Measurements from ENCODE around the gene KRT7. TPM values are rescaled to one million over a fixed set of nuclear protein-coding genes. Genes with fewer than 3 reads are reported as not detected.

Gene KRT7
- total and polyA plus RNA-seq, 9 of the 15 experiments (the other 6 are each of a cell fraction or from before 2014, with no cell fraction given): 1.4 TPM; not detected in 8

DNA sequence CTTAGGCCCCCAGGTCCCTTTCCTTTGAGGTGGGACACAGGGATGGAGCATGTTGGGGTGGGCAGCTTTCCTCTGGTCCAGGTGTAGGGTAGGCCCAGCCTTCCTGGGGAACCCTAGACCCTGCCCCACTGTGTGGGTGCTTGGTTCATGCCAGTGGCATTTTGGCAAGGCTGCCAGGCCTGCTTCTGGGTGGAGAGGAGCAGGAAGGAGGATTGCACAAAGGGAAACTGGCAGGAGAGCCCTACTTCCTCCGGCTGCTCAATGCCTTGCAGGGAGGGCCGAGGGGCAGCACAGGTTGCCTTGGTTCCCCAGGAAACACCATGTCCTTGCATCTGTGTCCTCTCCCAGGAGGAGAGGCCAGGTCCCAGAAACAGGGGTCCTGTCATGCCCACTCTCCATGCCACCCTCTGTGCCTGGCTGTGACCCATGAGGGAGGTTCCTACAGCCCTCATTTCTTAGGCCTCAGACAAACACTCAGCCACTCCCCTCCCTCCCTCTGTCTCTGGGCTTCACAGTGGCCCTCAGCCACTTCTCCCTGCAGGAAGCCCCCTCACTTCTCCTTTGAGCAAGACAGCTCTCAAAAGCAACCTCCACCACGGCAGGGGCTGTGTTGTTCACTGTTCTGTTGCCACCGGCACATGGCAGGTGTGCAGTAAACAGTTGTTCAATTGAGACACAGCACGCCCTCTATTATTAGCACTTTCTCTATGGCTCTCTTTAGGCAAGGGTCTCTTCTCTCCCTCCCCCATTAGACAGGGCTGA is 34.4 kb upstream of the KRT7 start:
- no peak for DNase-seq (ENCODE audit: extremely low read depth in 1 of 4, low spot score in 3 of 4)
- H3K27ac ChIP-seq (ENCODE audit: extremely low read depth, low read depth, low read length): no peak overlapping the region
- ATAC-seq: no peak
- H3K4me1 ChIP-seq (replicated peaks in 1 of 2; ENCODE audit: control insufficient read depth in 2 of 2, insufficient read depth in 2 of 2, low read length in 2 of 2): peaks cover 0 to 3% of the 10 kb centered on the region in 2 experiments; a peak in 4 of 5 replicates
- H4K20me1 ChIP-seq (replicated peaks; ENCODE audit: control insufficient read depth, insufficient read depth, low read length): peaks cover 4% of the 10 kb centered on the region; the same call in 1 of the 2 replicates
- BruUV-seq (replicated peaks): no TSS peak
- peaks cover 28 to 81% of the 10 kb centered on the region in 2 experiments; a peak in 4 of 5 replicates for H3K27me3 ChIP-seq (ENCODE audit: control insufficient read depth in 2 of 2, insufficient read depth in 2 of 2, low read length in 2 of 2)
- H3K4me2 ChIP-seq (ENCODE audit: insufficient read depth, low read length): no peak overlapping the region
- in situ Hi-C loops (cut with MboI): no loop called here
- TF ChIP-seq SRSF9 (IDR thresholded peaks at IDR 0.05; ENCODE audit: borderline replicate concordance, low read depth, low read length) (no peak), ZNF75A (CRISPR knock-in tag; IDR thresholded peaks at IDR 0.05) (no peak)
- TF ChIP-seq, protein P1, sequence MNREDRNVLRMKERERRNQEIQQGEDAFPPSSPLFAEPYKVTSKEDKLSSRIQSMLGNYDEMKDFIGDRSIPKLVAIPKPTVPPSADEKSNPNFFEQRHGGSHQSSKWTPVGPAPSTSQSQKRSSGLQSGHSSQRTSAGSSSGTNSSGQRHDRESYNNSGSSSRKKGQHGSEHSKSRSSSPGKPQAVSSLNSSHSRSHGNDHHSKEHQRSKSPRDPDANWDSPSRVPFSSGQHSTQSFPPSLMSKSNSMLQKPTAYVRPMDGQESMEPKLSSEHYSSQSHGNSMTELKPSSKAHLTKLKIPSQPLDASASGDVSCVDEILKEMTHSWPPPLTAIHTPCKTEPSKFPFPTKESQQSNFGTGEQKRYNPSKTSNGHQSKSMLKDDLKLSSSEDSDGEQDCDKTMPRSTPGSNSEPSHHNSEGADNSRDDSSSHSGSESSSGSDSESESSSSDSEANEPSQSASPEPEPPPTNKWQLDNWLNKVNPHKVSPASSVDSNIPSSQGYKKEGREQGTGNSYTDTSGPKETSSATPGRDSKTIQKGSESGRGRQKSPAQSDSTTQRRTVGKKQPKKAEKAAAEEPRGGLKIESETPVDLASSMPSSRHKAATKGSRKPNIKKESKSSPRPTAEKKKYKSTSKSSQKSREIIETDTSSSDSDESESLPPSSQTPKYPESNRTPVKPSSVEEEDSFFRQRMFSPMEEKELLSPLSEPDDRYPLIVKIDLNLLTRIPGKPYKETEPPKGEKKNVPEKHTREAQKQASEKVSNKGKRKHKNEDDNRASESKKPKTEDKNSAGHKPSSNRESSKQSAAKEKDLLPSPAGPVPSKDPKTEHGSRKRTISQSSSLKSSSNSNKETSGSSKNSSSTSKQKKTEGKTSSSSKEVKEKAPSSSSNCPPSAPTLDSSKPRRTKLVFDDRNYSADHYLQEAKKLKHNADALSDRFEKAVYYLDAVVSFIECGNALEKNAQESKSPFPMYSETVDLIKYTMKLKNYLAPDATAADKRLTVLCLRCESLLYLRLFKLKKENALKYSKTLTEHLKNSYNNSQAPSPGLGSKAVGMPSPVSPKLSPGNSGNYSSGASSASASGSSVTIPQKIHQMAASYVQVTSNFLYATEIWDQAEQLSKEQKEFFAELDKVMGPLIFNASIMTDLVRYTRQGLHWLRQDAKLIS (CRISPR knock-in tag; IDR thresholded peaks at IDR 0.05): no peak
- TF ChIP-seq, protein P2, sequence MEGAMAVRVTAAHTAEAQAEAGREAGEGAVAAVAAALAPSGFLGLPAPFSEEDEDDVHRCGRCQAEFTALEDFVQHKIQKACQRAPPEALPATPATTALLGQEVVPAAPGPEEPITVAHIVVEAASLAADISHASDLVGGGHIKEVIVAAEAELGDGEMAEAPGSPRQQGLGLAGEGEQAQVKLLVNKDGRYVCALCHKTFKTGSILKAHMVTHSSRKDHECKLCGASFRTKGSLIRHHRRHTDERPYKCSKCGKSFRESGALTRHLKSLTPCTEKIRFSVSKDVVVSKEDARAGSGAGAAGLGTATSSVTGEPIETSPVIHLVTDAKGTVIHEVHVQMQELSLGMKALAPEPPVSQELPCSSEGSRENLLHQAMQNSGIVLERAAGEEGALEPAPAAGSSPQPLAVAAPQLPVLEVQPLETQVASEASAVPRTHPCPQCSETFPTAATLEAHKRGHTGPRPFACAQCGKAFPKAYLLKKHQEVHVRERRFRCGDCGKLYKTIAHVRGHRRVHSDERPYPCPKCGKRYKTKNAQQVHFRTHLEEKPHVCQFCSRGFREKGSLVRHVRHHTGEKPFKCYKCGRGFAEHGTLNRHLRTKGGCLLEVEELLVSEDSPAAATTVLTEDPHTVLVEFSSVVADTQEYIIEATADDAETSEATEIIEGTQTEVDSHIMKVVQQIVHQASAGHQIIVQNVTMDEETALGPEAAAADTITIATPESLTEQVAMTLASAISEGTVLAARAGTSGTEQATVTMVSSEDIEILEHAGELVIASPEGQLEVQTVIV (CRISPR knock-in tag; IDR thresholded peaks at IDR 0.05; ENCODE audit: borderline replicate concordance): no peak
- TF ChIP-seq, protein P3, sequence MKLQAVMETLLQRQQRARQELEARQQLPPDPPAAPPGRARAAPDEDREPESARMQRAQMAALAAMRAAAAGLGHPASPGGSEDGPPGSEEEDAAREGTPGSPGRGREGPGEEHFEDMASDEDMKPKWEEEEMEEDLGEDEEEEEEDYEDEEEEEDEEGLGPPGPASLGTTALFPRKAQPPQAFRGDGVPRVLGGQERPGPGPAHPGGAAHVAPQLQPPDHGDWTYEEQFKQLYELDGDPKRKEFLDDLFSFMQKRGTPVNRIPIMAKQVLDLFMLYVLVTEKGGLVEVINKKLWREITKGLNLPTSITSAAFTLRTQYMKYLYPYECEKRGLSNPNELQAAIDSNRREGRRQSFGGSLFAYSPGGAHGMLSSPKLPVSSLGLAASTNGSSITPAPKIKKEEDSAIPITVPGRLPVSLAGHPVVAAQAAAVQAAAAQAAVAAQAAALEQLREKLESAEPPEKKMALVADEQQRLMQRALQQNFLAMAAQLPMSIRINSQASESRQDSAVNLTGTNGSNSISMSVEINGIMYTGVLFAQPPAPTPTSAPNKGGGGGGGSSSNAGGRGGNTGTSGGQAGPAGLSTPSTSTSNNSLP (IDR thresholded peaks at IDR 0.05; ENCODE audit: borderline replicate concordance, low read depth, low read length): no peak
- no peak overlapping the region for H2AFZ ChIP-seq (ENCODE audit: low read depth, low read length)
- CTCF ChIA-PET (ENCODE audit: low intra/inter-chr PET ratio): no interaction called here
- 2% methylated on average over 5 of the region's 5 CpGs for WGBS (ENCODE audit: insufficient coverage, low coverage, missing lambda C conversion rate)
- no peaks in the 10 kb centered on the region for H3K36me3 ChIP-seq (ENCODE audit: control insufficient read depth, insufficient read depth, low read length)
- intact Hi-C loops (cut with micrococcal nuclease): no loop called here
- H3K9me1 ChIP-seq (ENCODE audit: control insufficient read depth, insufficient read depth, low read length): no peaks in the 10 kb centered on the region
- no peaks in the 10 kb centered on the region for H3K9me3 ChIP-seq (replicated peaks; ENCODE audit: control insufficient read depth, insufficient read depth, low read depth, low read length)
- no peak for FAIRE-seq
- H3K9ac ChIP-seq (ENCODE audit: insufficient read depth in 1 of 2, low read depth in 2 of 2, low read length in 2 of 2): no peak overlapping the region
- POLR2A ChIA-PET: no interaction called here
- H3K4me3 ChIP-seq: no peak overlapping the region
- no peaks in the 10 kb centered on the region for H3K79me2 ChIP-seq (ENCODE audit: control insufficient read depth, insufficient read depth, low read length)

Measured in K562 (cell line).